CD4-positive, alpha-beta memory T cell (primary cell): ENCODE data around the gene GORASP1. TPM values are rescaled to one million over a fixed set of nuclear protein-coding genes. Genes with fewer than 3 reads are reported as not detected.
A peak's percentile ranks its signal among the peaks of the same experiment; 100 is the strongest.

Source experiments
- CTCF ChIA-PET: fragments of 350-600 bp; sonication (Branson Sonifier 250); formaldehyde crosslinking; loops from one replicate; lab custom pipeline; 2021; ENCODE audit warnings: inconsistent platforms; ENCODE audit not compliant: partially characterized antibody; lab: Charles Lee
- POLR2A ChIA-PET: fragments of 350-600 bp; sonication (Branson Sonifier 250); formaldehyde crosslinking; loops from one replicate; lab custom pipeline; 2021; ENCODE audit not compliant: partially characterized antibody; lab: Charles Lee
- DNase-seq, 5 donors: peaks; one replicate each; pipeline versions ENCODE4 v3.0.0 to v3.0.0-alpha.2; 2020 to 2022; ENCODE audit warnings: mixed read lengths in 1 of 5
- H3K27ac ChIP-seq: one replicate; pipeline ENCODE4 v1.7.0; 2013; ENCODE audit warnings: low read depth, low read length
- H3K27me3 ChIP-seq: 2 replicates; pipeline ENCODE4 v1.7.0; 2013; ENCODE audit warnings: mild to moderate bottlenecking, low read length, moderate library complexity; ENCODE audit not compliant: insufficient read depth
- H3K36me3 ChIP-seq: 2 replicates; pipeline ENCODE4 v1.7.0; 2013; ENCODE audit warnings: mild to moderate bottlenecking, low read length, moderate library complexity; ENCODE audit not compliant: insufficient read depth
- H3K4me1 ChIP-seq: 2 replicates; pipeline ENCODE4 v1.7.0; 2013; ENCODE audit warnings: mild to moderate bottlenecking, low read length, moderate library complexity; ENCODE audit not compliant: insufficient read depth
- H3K4me3 ChIP-seq, 2 donors: one replicate each; pipeline ENCODE4 v1.7.0; 2013; ENCODE audit warnings: low read length in 2 of 2, mild to moderate bottlenecking in 1 of 2
- H3K9me3 ChIP-seq, 2 donors: one replicate each; pipeline ENCODE4 v1.7.0; 2013; ENCODE audit warnings: low read length in 2 of 2, control low read depth in 1 of 2; ENCODE audit not compliant: control insufficient read depth in 1 of 2
- H3K27ac Mint-ChIP-seq, 7 donors: one replicate each; pipeline ENCODE4 v1.8.0; 2020 to 2021; ENCODE audit warnings: mixed read lengths in 7 of 7, mild to moderate bottlenecking in 6 of 7, inconsistent platforms in 3 of 7, moderate library complexity in 3 of 7
- H3K27me3 Mint-ChIP-seq, 2 donors: one replicate each; pipeline ENCODE4 v1.8.0; 2020 to 2021; ENCODE audit warnings: mixed read lengths in 2 of 2
- H3K36me3 Mint-ChIP-seq, 2 donors: one replicate each; pipeline ENCODE4 v1.8.0; 2020 to 2021; ENCODE audit warnings: mixed read lengths in 2 of 2, inconsistent platforms in 1 of 2, mild to moderate bottlenecking in 1 of 2
- H3K4me1 Mint-ChIP-seq, 4 donors: one replicate each; pipeline ENCODE4 v1.8.0; 2020 to 2021; ENCODE audit warnings: mixed read lengths in 4 of 4, mild to moderate bottlenecking in 1 of 4
- H3K4me3 Mint-ChIP-seq, 8 donors: one replicate each; pipeline ENCODE4 v1.8.0; 2020 to 2021; ENCODE audit warnings: mixed read lengths in 8 of 8, mild to moderate bottlenecking in 7 of 8, moderate library complexity in 6 of 8, inconsistent platforms in 3 of 8
- H3K9me3 Mint-ChIP-seq, 8 donors: one replicate each; pipeline ENCODE4 v1.8.0; 2020 to 2021; ENCODE audit warnings: mixed read lengths in 8 of 8, mild to moderate bottlenecking in 5 of 8, inconsistent platforms in 3 of 8, moderate library complexity in 1 of 8
- intact Hi-C: fragments of 100-400 bp; cut with micrococcal nuclease; formaldehyde crosslinking; loops from one replicate; pipeline ENCODE4 v1.15.1; 2023
- polyA plus RNA-seq, 2 donors: library from polyadenylated mRNA; unstranded; fragments of 300-500 nt; fragmentation: Illumina TruSeq; gene quantifications; one replicate each; pipeline ENCODE4 v1.2.3, GENCODE V29; 2021
- total RNA-seq, 2 experiments: library from RNA; stranded (reverse); gene quantifications; one replicate each; pipeline ENCODE4 v1.2.3, GENCODE V29; 2021

The GORASP1 gene
- total and polyA plus RNA-seq, 4 experiments from 2014 or later, result 21.5 to 58.4 (median 39.6) TPM

GRCh38 chr3:39056151-39056550, 51.3 kb downstream of the GORASP1 start:
- peaks cover 0 to 1% of the 10 kb centered on the region in 2 donors for H3K27me3 Mint-ChIP-seq
- H3K4me3 Mint-ChIP-seq, result peak overlapping the region in 3 of 8 donors; percentile 1 to 61 (median 7)
- peak overlapping the region in 5 of 7 donors; percentile 2 to 67 (median 36) for H3K27ac Mint-ChIP-seq
- no peak overlapping the region for H3K27ac ChIP-seq
- H3K36me3 Mint-ChIP-seq, result peaks cover 21 to 22% of the 10 kb centered on the region in 2 donors
- H3K9me3 ChIP-seq, result no peaks in the 10 kb centered on the region
- ChIA-PET POLR2A (no interaction called here), CTCF (no interaction called here)
- H3K4me1 ChIP-seq, result peaks cover 31% of the 10 kb centered on the region
- H3K27me3 ChIP-seq, result no peaks in the 10 kb centered on the region
- intact Hi-C loops, result no loop called here
- H3K36me3 ChIP-seq, result no peaks in the 10 kb centered on the region
- H3K9me3 Mint-ChIP-seq, result peaks cover 0 to under 1% (median 0%) of the 10 kb centered on the region in 8 donors
- no peak overlapping the region for H3K4me3 ChIP-seq
- no peak for DNase-seq
- peaks cover 54 to 77% (median 65%) of the 10 kb centered on the region in 4 donors for H3K4me1 Mint-ChIP-seq

GRCh38 chr3:39053696-39054095, 53.7 kb downstream of the GORASP1 start:
- no peak overlapping the region for H3K27ac ChIP-seq
- ChIA-PET CTCF (no interaction called here), POLR2A (no interaction called here)
- H3K27me3 ChIP-seq, result no peaks in the 10 kb centered on the region
- peaks cover 36% of the 10 kb centered on the region for H3K4me1 ChIP-seq
- no peaks in the 10 kb centered on the region for H3K9me3 ChIP-seq
- H3K27ac Mint-ChIP-seq, result peak overlapping the region in 1 of 7 donors; percentile 58
- no peaks in the 10 kb centered on the region for H3K36me3 ChIP-seq
- H3K4me3 Mint-ChIP-seq, result peak overlapping the region in 5 of 8 donors; percentile 49 to 98 (median 59)
- peaks cover 10 to 19% of the 10 kb centered on the region in 2 donors for H3K36me3 Mint-ChIP-seq
- no peak overlapping the region for H3K4me3 ChIP-seq
- intact Hi-C loops, result loop anchor here (5.0 kb wide), 1 partner anchor 54 kb away; the partner anchor contains the start of genes GORASP1 and TTC21A
- H3K27me3 Mint-ChIP-seq, result peaks cover 0 to 1% of the 10 kb centered on the region in 2 donors
- H3K9me3 Mint-ChIP-seq, result no peaks in the 10 kb centered on the region
- H3K4me1 Mint-ChIP-seq, result peaks cover 51 to 84% (median 68%) of the 10 kb centered on the region in 4 donors
- DNase-seq, result no peak

- H3K4me1 Mint-ChIP-seq, result peaks cover 48 to 84% (median 67%) of the 10 kb centered on the region in 4 donors
- CTCF ChIA-PET, result interaction anchor here (0.8 kb wide), 1 partner anchor 13 kb away, joined by 3 read pairs; no protein-coding TSS in a partner anchor
- peak overlapping the region; percentile 94 for H3K27ac ChIP-seq
- H3K4me1 ChIP-seq, result peaks cover 36% of the 10 kb centered on the region
- peak overlapping the region; percentile 21 to 67 for H3K4me3 ChIP-seq
- peak overlapping the region; percentile 89 to 99 (median 97) for H3K4me3 Mint-ChIP-seq
- no peaks in the 10 kb centered on the region for H3K9me3 Mint-ChIP-seq
- H3K27me3 Mint-ChIP-seq, result peaks cover 0 to 1% of the 10 kb centered on the region in 2 donors
- H3K9me3 ChIP-seq, result no peaks in the 10 kb centered on the region
- H3K27ac Mint-ChIP-seq, result peak overlapping the region; percentile 98 to 100 (median 98)
- intact Hi-C loops, result loop anchor here (1.0 to 5.0 kb wide), 3 partner anchors 55 to 354 kb away; partner anchors contain the start of genes GORASP1, RPSA and TTC21A
- H3K36me3 ChIP-seq, result no peaks in the 10 kb centered on the region
- peaks cover 7 to 13% of the 10 kb centered on the region in 2 donors for H3K36me3 Mint-ChIP-seq
- H3K27me3 ChIP-seq, result no peaks in the 10 kb centered on the region
- no peak for DNase-seq
- POLR2A ChIA-PET, result interaction anchor here (1.0 to 1.8 kb wide), 4 partner anchors 10 to 354 kb away, joined by 3 to 5 read pairs (median 5); partner anchors contain the start of gene RPSA
These were observed 54.8 kb downstream of the GORASP1 start for GRCh38 chr3:39052583-39052982.

GRCh38 chr3:39051649-39052561, 55.5 kb downstream of the GORASP1 start, which contains the start of the genes SCN11A and WDR48:
Gene SCN11A (minus strand): TSS chr3:39051944. CDS start chr3:38950362, 101,582 bp downstream.
Gene WDR48 (plus strand): TSS chr3:39052016. CDS start chr3:39052026, 10 bp downstream.
- peak; percentile 89 to 97 (median 92) for DNase-seq
- CTCF ChIA-PET, result interaction anchor here (0.8 kb wide), 1 partner anchor 13 kb away, joined by 3 read pairs; no protein-coding TSS in a partner anchor
- no peaks in the 10 kb centered on the region for H3K9me3 ChIP-seq

GRCh38 chr3:39050029-39050428, 57.4 kb downstream of the GORASP1 start:
- Mint-ChIP-seq H3K9me3 (no peaks in the 10 kb centered on the region), H3K4me3 (peak overlapping the region in 4 of 8 donors; percentile 10 to 66 (median 56)), H3K4me1 (peaks cover 37 to 73% (median 55%) of the 10 kb centered on the region in 4 donors), H3K27ac (peak overlapping the region; percentile 12 to 98 (median 92)), H3K36me3 (peaks cover 0 to 6% of the 10 kb centered on the region in 2 donors), H3K27me3 (peaks cover 0 to 1% of the 10 kb centered on the region in 2 donors)
- Histone ChIP-seq H3K9me3 (no peaks in the 10 kb centered on the region), H3K4me1 (peaks cover 24% of the 10 kb centered on the region), H3K4me3 (no peak overlapping the region), H3K36me3 (no peaks in the 10 kb centered on the region), H3K27ac (peak overlapping the region; percentile 17), H3K27me3 (no peaks in the 10 kb centered on the region)
- ChIA-PET POLR2A (interaction anchor here (0.6 to 1.2 kb wide), 3 partner anchors 15 to 553 kb away, joined by 3 to 4 read pairs (median 4); no protein-coding TSS in a partner anchor), CTCF (interaction anchor here (1.2 kb wide), 1 partner anchor 529 kb away, joined by 4 read pairs; no protein-coding TSS in a partner anchor)
- DNase-seq, result no peak
- intact Hi-C loops, result loop anchor here (2.0 to 5.0 kb wide), 2 partner anchors 57 to 1259 kb away; partner anchors contain the start of genes EIF1B, GORASP1 and TTC21A

More at GRCh38 chr3:39051649-39052561, 55.5 kb downstream of the GORASP1 start, which contains the start of the genes SCN11A and WDR48:
- no peaks in the 10 kb centered on the region for H3K27me3 ChIP-seq
- peaks cover 4 to 11% of the 10 kb centered on the region in 2 donors for H3K36me3 Mint-ChIP-seq
- intact Hi-C loops, result loop anchor here (1.0 to 5.0 kb wide), 4 partner anchors 55 to 1257 kb away; partner anchors contain the start of genes EIF1B, GORASP1, RPSA and TTC21A
- peak within 1 kb of the TSS; percentile 98 to 100 (median 98) for H3K27ac Mint-ChIP-seq
- peaks cover 0 to 1% of the 10 kb centered on the region in 2 donors for H3K27me3 Mint-ChIP-seq
- POLR2A ChIA-PET, result interaction anchor here (1.0 to 1.8 kb wide), 4 partner anchors 10 to 355 kb away, joined by 3 to 5 read pairs (median 5); partner anchors contain the start of gene RPSA
- peaks cover 36% of the 10 kb centered on the region for H3K4me1 ChIP-seq
- no peaks in the 10 kb centered on the region for H3K9me3 Mint-ChIP-seq
- peak within 1 kb of the TSS; percentile 89 to 99 (median 97) for H3K4me3 Mint-ChIP-seq
- peak within 1 kb of the TSS; percentile 94 for H3K27ac ChIP-seq
- peak within 1 kb of the TSS; percentile 21 to 67 for H3K4me3 ChIP-seq
- H3K36me3 ChIP-seq, result no peaks in the 10 kb centered on the region
- H3K4me1 Mint-ChIP-seq, result peaks cover 50 to 86% (median 68%) of the 10 kb centered on the region in 4 donors
